Fibroblast of lung (primary cell): ENCODE data around the gene CCDC85C.

Experiments
- CTCF ChIP-seq, 2 donors: IDR thresholded peaks in 1 of 2; conservative IDR thresholded peaks in 1 of 2; 1 replicate in 1 of 2; 2 replicates in 1 of 2; pipeline ENCODE4 v1.5.1; 2011 to 2012; ENCODE audit warnings: low read length in 2 of 2, control low read depth in 1 of 2, inconsistent platforms in 1 of 2, low read depth in 1 of 2, mild to moderate bottlenecking in 1 of 2
- EZH2 ChIP-seq: IDR thresholded peaks from 2 replicates; pipeline ENCODE4 v1.5.1; 2012; ENCODE audit warnings: low read length, control low read depth, mild to moderate bottlenecking; ENCODE audit errors: missing control alignments

- no peak for TF ChIP-seq CTCF (conservative IDR thresholded peaks at IDR 0.05 in 1 of 2, IDR thresholded peaks at IDR 0.05 in 1 of 2; ENCODE audit: low read depth in 1 of 2, low read length in 2 of 2)
- no peak for TF ChIP-seq EZH2
Observed at GRCh38 chr14:99471731-99472130, 132.3 kb downstream of the CCDC85C start.
